Body of pancreas (tissue), 4 donors: ENCODE results near the gene FGF22.

ENCODE experiments used
- POLR2A ChIP-seq, 3 donors: fragments of 450-650 bp; IDR thresholded peaks; one replicate each; pipeline ENCODE4 v1.6.1; 2016; ENCODE audit warnings: antibody characterized with exemption in 3 of 3, mild to moderate bottlenecking in 2 of 3
- TF ChIP-seq, protein P1 (sequence below), 7 experiments: fragments of 450-650 bp in 4 of 7; fragments of 200-600 bp in 3 of 7; sonication (generic) in 3 of 7; IDR thresholded peaks; one replicate each; pipeline ENCODE4 v1.5.1; 2016 to 2019; ENCODE audit warnings: antibody characterized with exemption in 7 of 7

DNA sequence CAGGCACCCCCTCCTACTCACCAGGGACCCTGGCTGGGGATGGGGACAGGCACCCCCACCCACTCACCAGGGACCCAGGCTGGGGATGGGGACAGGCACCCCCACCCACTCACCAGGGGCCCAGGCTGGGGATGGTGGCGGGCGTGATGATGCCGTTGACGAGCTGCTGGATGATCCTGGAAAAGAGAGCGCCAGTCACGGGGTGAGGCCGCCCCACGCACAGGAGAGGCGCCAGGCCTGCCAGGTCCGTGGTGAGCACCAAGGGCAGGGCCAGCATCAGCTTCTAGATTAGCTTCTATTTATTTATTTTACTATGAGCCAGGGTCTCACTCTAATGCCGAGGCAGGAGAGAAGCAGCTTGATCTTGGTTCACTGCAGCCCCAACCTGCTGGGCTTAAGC is 10.4 kb downstream of the FGF22 start:
- TF ChIP-seq POLR2A (IDR thresholded peaks at IDR 0.05) = no peak
- TF ChIP-seq, protein P1, sequence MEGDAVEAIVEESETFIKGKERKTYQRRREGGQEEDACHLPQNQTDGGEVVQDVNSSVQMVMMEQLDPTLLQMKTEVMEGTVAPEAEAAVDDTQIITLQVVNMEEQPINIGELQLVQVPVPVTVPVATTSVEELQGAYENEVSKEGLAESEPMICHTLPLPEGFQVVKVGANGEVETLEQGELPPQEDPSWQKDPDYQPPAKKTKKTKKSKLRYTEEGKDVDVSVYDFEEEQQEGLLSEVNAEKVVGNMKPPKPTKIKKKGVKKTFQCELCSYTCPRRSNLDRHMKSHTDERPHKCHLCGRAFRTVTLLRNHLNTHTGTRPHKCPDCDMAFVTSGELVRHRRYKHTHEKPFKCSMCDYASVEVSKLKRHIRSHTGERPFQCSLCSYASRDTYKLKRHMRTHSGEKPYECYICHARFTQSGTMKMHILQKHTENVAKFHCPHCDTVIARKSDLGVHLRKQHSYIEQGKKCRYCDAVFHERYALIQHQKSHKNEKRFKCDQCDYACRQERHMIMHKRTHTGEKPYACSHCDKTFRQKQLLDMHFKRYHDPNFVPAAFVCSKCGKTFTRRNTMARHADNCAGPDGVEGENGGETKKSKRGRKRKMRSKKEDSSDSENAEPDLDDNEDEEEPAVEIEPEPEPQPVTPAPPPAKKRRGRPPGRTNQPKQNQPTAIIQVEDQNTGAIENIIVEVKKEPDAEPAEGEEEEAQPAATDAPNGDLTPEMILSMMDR (IDR thresholded peaks at IDR 0.05) = no peak
